HepG2 (cell line): ENCODE measurements around the gene STRA6. TPM values are rescaled to one million over a fixed set of nuclear protein-coding genes. Genes with fewer than 3 reads are reported as not detected.

ENCODE experiments used
- ATAC-seq: fragments of 200-7000 bp; cut with Tn5 transposase; 3 replicates; pipeline ENCODE4 v1.9.1; 2020; ENCODE audit warnings: mild to moderate bottlenecking, moderate library complexity
- BruUV-seq: library from RNA; stranded (reverse); fragments of 400-500 nt; replicated peaks from 2 replicates; lab custom pipeline; 2021; lab: Mats Ljungman, UMichigan
- CTCF ChIA-PET: fragments of 300-600 bp; formaldehyde crosslinking; extraction: SDS; loops from one replicate; lab custom pipeline; 2021; ENCODE audit warnings: low total read pairs, inconsistent platforms, low intra/inter-chr PET ratio; lab: Yijun Ruan, JAX
- POLR2A ChIA-PET: fragments of 350-600 bp; sonication (Branson Sonifier 250); formaldehyde crosslinking; loops from one replicate; lab custom pipeline; 2020; ENCODE audit warnings: antibody characterized with exemption, inconsistent platforms; lab: Yijun Ruan, JAX
- DNase-seq: peaks from one replicate; pipeline ENCODE4 v3.0.0-alpha.2; 2015; ENCODE audit warnings: low spot score
- FAIRE-seq: peaks from 3 replicates; lab custom pipeline; 2011; peaks lifted over from hg19 to GRCh38; lab: Jason Lieb, UNC
- H2AFZ ChIP-seq: one replicate; pipeline ENCODE4 v1.6.1; 2011; ENCODE audit warnings: low read length, inconsistent platforms
- H3K27ac ChIP-seq: fragments of 300-600 bp; 3 replicates; pipeline ENCODE4 v1.8.0; 2011; ENCODE audit warnings: mixed run types, mild to moderate bottlenecking, mixed read lengths, low read length, inconsistent platforms; ENCODE audit not compliant: insufficient read depth; ENCODE audit errors: extremely low read length
- H3K27me3 ChIP-seq, 2 experiments: fragments of 200-600 bp in 1 of 2; 2 replicates in 1 of 2; 3 replicates in 1 of 2; pipeline versions ENCODE4 v1.6.0 to v1.8.0; 2011; ENCODE audit warnings: low read length in 2 of 2, mild to moderate bottlenecking in 2 of 2, moderate library complexity in 2 of 2, inconsistent platforms in 1 of 2; ENCODE audit not compliant: insufficient read depth in 2 of 2, control insufficient read depth in 1 of 2
- H3K36me3 ChIP-seq, 2 experiments: fragments of 200-600 bp in 1 of 2; replicated peaks in 1 of 2; 2 replicates in 1 of 2; 3 replicates in 1 of 2; pipeline versions ENCODE4 v1.5.1 to v1.8.0; 2011; ENCODE audit warnings: low read length in 2 of 2, inconsistent platforms in 1 of 2; ENCODE audit not compliant: insufficient read depth in 2 of 2, control insufficient read depth in 1 of 2
- H3K4me1 ChIP-seq: 2 replicates; pipeline ENCODE4 v1.5.1; 2012; ENCODE audit warnings: low read length, inconsistent platforms; ENCODE audit not compliant: insufficient read depth
- H3K4me2 ChIP-seq: 2 replicates; pipeline ENCODE4 v1.6.0; 2011; ENCODE audit warnings: low read depth, low read length, inconsistent platforms
- H3K4me3 ChIP-seq, 3 experiments: fragments of 200-600 bp in 1 of 3; sonication (generic), shearing (Covaris generic) in 1 of 3; replicated peaks in 1 of 3; 2 replicates each; pipeline ENCODE4 v1.5.1; 2011 to 2016; ENCODE audit warnings: low read length in 3 of 3, inconsistent platforms in 2 of 3, low read depth in 2 of 3, mild to moderate bottlenecking in 2 of 3, control low read depth in 1 of 3, mixed read lengths in 1 of 3; ENCODE audit not compliant: insufficient read depth in 1 of 3
- H3K79me2 ChIP-seq: one replicate; pipeline ENCODE4 v1.6.1; 2011; ENCODE audit warnings: low read length, inconsistent platforms; ENCODE audit not compliant: insufficient read depth
- H3K9ac ChIP-seq: 2 replicates; pipeline ENCODE4 v1.6.0; 2011; ENCODE audit warnings: mild to moderate bottlenecking, low read depth, low read length, inconsistent platforms; ENCODE audit not compliant: insufficient read depth
- H3K9me3 ChIP-seq: 2 replicates; pipeline ENCODE4 v1.5.1; 2012; ENCODE audit warnings: mild to moderate bottlenecking, low read length
- H4K20me1 ChIP-seq: 2 replicates; pipeline ENCODE4 v1.6.0; 2011; ENCODE audit warnings: inconsistent platforms, mild to moderate bottlenecking, low read length, moderate library complexity; ENCODE audit not compliant: insufficient read depth
- ARNT2 ChIP-seq: sonication (generic); formaldehyde crosslinking; IDR thresholded peaks from 2 replicates; pipeline ENCODE4 v1.8.0; 2022; ENCODE audit warnings: mild to moderate bottlenecking, low read depth, missing genetic modification reagents, moderate library complexity
- ATF7-NPFF ChIP-seq: sonication (generic); formaldehyde crosslinking; IDR thresholded peaks from 2 replicates; pipeline ENCODE4 v1.8.1; 2023; ENCODE audit warnings: mild to moderate bottlenecking, low read depth, missing genetic modification reagents, moderate library complexity
- BHLHE40 ChIP-seq: IDR thresholded peaks from 2 replicates; pipeline ENCODE4 v1.6.1; 2011; ENCODE audit warnings: low read length, improper control_type of control experiment
- CEBPG ChIP-seq: IDR thresholded peaks from 2 replicates; pipeline ENCODE4 v1.6.1; 2016
- CHD2 ChIP-seq: IDR thresholded peaks from 2 replicates; pipeline ENCODE4 v1.6.1; 2011; ENCODE audit warnings: low read depth, low read length, improper control_type of control experiment
- FLYWCH1 ChIP-seq: sonication (generic); formaldehyde crosslinking; IDR thresholded peaks from 2 replicates; pipeline ENCODE4 v1.8.1; 2023; ENCODE audit warnings: mild to moderate bottlenecking, missing genetic modification reagents
- KDM6A ChIP-seq: IDR thresholded peaks from 2 replicates; pipeline ENCODE4 v1.6.1; 2016; ENCODE audit warnings: low read depth
- THYN1 ChIP-seq: sonication (generic); formaldehyde crosslinking; IDR thresholded peaks from 2 replicates; pipeline ENCODE4 v1.8.1; 2023; ENCODE audit warnings: low read depth, mild to moderate bottlenecking, moderate library complexity, missing genetic modification reagents, borderline replicate concordance
- ZNF263 ChIP-seq: sonication (generic); formaldehyde crosslinking; IDR thresholded peaks from 2 replicates; pipeline ENCODE4 v1.4.0; 2020; ENCODE audit warnings: missing genetic modification reagents
- ZNF468 ChIP-seq: sonication (generic); formaldehyde crosslinking; IDR thresholded peaks from 2 replicates; pipeline ENCODE4 v1.8.0; 2022; ENCODE audit warnings: mild to moderate bottlenecking, moderate library complexity, missing genetic modification reagents
- ZNF550 ChIP-seq: sonication (generic); formaldehyde crosslinking; IDR thresholded peaks from 2 replicates; pipeline ENCODE4 v1.4.0; 2020; ENCODE audit warnings: mild to moderate bottlenecking, missing genetic modification reagents, borderline replicate concordance
- ZNF660 ChIP-seq: sonication (generic); formaldehyde crosslinking; IDR thresholded peaks from 2 replicates; pipeline ENCODE4 v1.5.1; 2020; ENCODE audit warnings: mild to moderate bottlenecking, low read depth, missing genetic modification reagents, borderline replicate concordance
- WGBS: methylation state at CpG from one replicate; pipeline ENCODE4 v1.1.6; 2017; ENCODE audit warnings: low lambda C conversion rate; 5-methylcytosine and 5-hydroxymethylcytosine counted together
- in situ Hi-C: cut with HindIII; loops from 2 replicates; pipeline ENCODE4 v1.10.0; 2017; ENCODE audit warnings: low pct_unique_long_range_greater_than_20kb; ENCODE audit not compliant: extremely low pct_ligation_motif_present
- intact Hi-C: fragments of 100-400 bp; cut with micrococcal nuclease; formaldehyde crosslinking; loops from one replicate; pipeline ENCODE4 v1.10.0; 2022; ENCODE audit not compliant: unreplicated experiment
- polyA plus RNA-seq, 8 experiments: library from polyadenylated mRNA; depleted of rRNA in 3 of 8; stranded (reverse) in 7 of 8; unstranded in 1 of 8; fragments of >200 nt; fragmentation: Illumina TruSeq in 4 of 8; extraction: Trizol in 4 of 8; gene quantifications; 2 replicates each; pipeline versions ENCODE4 v1.2.1 to v1.2.3, GENCODE V29; 2011 to 2016; ENCODE audit warnings: low read depth in 4 of 8, missing spikeins in 1 of 8, mixed read lengths in 1 of 8; ENCODE audit not compliant: insufficient read depth in 1 of 8
- total RNA-seq, 5 experiments: library from RNA; depleted of rRNA; stranded (reverse); fragments of >200 nt; fragmentation: Illumina TruSeq; extraction: Trizol; gene quantifications; 2 replicates each; pipeline ENCODE4 v1.2.3, GENCODE V29; 2016; ENCODE audit warnings: low read depth in 1 of 5
- TF ChIP-seq, protein P1 (sequence below): sonication (generic); formaldehyde crosslinking; IDR thresholded peaks from 2 replicates; pipeline ENCODE4 v1.4.0; 2020; ENCODE audit warnings: missing genetic modification reagents
- TF ChIP-seq, protein P2 (sequence below): IDR thresholded peaks from 2 replicates; pipeline ENCODE4 v1.6.1; 2016; ENCODE audit warnings: mild to moderate bottlenecking, missing biosample characterization, missing genetic modification reagents
- TF ChIP-seq, protein P3 (sequence below): sonication (generic); formaldehyde crosslinking; IDR thresholded peaks from 2 replicates; pipeline ENCODE4 v1.4.0; 2020; ENCODE audit warnings: missing genetic modification reagents
- TF ChIP-seq, protein P4 (sequence below): sonication (generic); formaldehyde crosslinking; IDR thresholded peaks from 2 replicates; pipeline ENCODE4 v1.8.0; 2023; ENCODE audit warnings: mild to moderate bottlenecking, missing genetic modification reagents
- TF ChIP-seq, protein P5 (sequence below): sonication (generic); formaldehyde crosslinking; IDR thresholded peaks from 2 replicates; pipeline ENCODE4 v1.9.0; 2021; ENCODE audit warnings: missing genetic modification reagents, mild to moderate bottlenecking, borderline replicate concordance

Gene STRA6
- total and polyA plus RNA-seq, 2 of the 13 experiments (the other 11 are each of a cell fraction or from before 2014, with no cell fraction given): 1.6 to 2.1 TPM

DNA sequence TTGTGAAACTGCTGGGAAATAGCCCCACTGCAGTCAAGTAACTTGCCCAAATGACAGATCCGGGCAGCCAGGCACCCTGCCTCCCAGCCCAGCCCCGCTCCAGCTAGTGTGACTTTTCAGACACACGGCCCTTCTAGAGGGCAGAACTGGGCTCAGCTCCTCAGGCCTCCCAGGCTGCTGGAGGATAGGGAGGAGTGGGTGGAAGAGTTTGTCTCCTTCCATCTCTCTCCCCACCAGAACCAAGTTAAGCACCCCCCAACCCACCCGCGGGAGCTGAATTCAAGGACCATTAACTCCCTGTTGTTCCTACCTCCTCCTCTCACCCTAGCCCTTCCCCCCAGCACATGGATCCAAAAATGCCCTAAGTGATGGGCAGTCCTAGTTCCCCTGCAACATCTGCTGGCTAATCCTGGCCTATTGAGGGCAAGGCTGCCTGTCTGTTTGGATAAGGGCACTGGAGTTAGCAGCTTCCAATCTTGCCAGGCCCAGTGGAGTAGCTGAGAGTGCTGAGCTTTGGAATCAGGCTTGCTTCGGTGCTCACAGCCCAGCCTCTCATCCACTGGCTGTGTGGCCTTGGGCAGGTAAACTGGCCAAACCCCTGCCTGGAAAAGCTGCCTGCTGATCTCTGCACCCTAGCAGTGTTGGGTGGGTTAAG lies 36.6 kb upstream of the STRA6 start (continued):
- TF ChIP-seq, protein P1, sequence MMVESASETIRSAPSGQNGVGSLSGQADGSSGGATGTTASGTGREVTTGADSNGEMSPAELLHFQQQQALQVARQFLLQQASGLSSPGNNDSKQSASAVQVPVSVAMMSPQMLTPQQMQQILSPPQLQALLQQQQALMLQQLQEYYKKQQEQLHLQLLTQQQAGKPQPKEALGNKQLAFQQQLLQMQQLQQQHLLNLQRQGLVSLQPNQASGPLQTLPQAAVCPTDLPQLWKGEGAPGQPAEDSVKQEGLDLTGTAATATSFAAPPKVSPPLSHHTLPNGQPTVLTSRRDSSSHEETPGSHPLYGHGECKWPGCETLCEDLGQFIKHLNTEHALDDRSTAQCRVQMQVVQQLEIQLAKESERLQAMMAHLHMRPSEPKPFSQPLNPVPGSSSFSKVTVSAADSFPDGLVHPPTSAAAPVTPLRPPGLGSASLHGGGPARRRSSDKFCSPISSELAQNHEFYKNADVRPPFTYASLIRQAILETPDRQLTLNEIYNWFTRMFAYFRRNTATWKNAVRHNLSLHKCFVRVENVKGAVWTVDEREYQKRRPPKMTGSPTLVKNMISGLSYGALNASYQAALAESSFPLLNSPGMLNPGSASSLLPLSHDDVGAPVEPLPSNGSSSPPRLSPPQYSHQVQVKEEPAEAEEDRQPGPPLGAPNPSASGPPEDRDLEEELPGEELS: no peak
- TF ChIP-seq CEBPG (CRISPR knock-in tag): no peak
- TF ChIP-seq, protein P2, sequence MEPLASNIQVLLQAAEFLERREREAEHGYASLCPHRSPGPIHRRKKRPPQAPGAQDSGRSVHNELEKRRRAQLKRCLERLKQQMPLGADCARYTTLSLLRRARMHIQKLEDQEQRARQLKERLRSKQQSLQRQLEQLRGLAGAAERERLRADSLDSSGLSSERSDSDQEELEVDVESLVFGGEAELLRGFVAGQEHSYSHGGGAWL (CRISPR knock-in tag): no peak
- no peak for TF ChIP-seq ARNT2 (CRISPR knock-in tag)
- TF ChIP-seq FLYWCH1 (CRISPR knock-in tag): no peak
- no peak for TF ChIP-seq CHD2
- TF ChIP-seq ZNF468 (CRISPR knock-in tag): no peak
- no peak for TF ChIP-seq THYN1 (CRISPR knock-in tag)
- TF ChIP-seq, protein P3, sequence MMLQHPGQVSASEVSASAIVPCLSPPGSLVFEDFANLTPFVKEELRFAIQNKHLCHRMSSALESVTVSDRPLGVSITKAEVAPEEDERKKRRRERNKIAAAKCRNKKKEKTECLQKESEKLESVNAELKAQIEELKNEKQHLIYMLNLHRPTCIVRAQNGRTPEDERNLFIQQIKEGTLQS: no peak
- TF ChIP-seq ZNF263 (CRISPR knock-in tag): no peak

DNA sequence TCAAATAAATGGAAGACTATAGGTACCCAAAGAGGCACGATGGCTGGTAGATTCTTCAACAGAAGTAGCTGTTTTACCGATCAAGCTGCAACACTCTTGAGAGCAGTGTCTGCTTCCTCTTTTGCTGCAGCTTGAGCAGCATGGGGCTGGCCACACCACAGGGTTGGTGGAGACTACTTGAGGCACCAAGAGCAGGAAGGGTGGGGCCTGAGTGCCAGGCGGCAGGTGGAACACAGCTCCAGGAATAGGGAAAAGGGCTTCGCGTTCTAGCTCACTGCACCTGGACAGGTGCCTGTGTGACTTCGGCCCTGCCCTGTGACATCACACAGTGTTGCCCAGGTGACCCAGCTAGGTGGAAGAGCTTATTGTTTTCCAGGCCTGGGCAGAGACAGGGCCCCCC lies 33.4 kb upstream of the STRA6 start, which contains the start of gene CCDC33:
Gene CCDC33, plus strand, starts transcription at position 365 of the 400 bp plus-strand sequence. CDS start 394 bp downstream, outside the sequence.
- DNase-seq (no peak), FAIRE-seq (no peak), ATAC-seq (no peak)
- POLR2A ChIA-PET: no interaction called here
- BruUV-seq: no TSS peak
- H3K4me3 ChIP-seq: no peak within 1 kb of the TSS
- H3K36me3 ChIP-seq: no peaks in the 10 kb centered on the region
- intact Hi-C loops: no loop called here
- no peak within 1 kb of the TSS for H3K9ac ChIP-seq
- H3K27me3 ChIP-seq: peaks cover 2 to 18% of the 10 kb centered on the region in 2 experiments; a peak in 4 of 5 replicates
- peaks cover 7% of the 10 kb centered on the region; the same call in 1 of the 2 replicates for H3K4me1 ChIP-seq
- WGBS: 46% methylated on average over 5 of the region's 6 CpGs
- CTCF ChIA-PET: no interaction called here
- no peaks in the 10 kb centered on the region for H3K9me3 ChIP-seq
- in situ Hi-C loops: no loop called here
- no peaks in the 10 kb centered on the region for H4K20me1 ChIP-seq
- no peak within 1 kb of the TSS for H2AFZ ChIP-seq
- no peaks in the 10 kb centered on the region for H3K79me2 ChIP-seq
- H3K4me2 ChIP-seq: no peak within 1 kb of the TSS
- no peak within 1 kb of the TSS for H3K27ac ChIP-seq
- TF ChIP-seq ZNF660 (CRISPR knock-in tag) (no peak), ATF7-NPFF (no peak), KDM6A (CRISPR knock-in tag) (no peak), ZNF550 (CRISPR knock-in tag) (no peak), BHLHE40 (no peak)
- TF ChIP-seq, protein P4, sequence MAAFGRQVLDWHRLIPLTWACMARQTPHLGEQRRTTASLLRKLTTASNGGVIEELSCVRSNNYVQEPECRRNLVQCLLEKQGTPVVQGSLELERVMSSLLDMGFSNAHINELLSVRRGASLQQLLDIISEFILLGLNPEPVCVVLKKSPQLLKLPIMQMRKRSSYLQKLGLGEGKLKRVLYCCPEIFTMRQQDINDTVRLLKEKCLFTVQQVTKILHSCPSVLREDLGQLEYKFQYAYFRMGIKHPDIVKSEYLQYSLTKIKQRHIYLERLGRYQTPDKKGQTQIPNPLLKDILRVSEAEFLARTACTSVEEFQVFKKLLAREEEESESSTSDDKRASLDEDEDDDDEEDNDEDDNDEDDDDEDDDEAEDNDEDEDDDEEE (CRISPR knock-in tag): no peak
- TF ChIP-seq, protein P5, sequence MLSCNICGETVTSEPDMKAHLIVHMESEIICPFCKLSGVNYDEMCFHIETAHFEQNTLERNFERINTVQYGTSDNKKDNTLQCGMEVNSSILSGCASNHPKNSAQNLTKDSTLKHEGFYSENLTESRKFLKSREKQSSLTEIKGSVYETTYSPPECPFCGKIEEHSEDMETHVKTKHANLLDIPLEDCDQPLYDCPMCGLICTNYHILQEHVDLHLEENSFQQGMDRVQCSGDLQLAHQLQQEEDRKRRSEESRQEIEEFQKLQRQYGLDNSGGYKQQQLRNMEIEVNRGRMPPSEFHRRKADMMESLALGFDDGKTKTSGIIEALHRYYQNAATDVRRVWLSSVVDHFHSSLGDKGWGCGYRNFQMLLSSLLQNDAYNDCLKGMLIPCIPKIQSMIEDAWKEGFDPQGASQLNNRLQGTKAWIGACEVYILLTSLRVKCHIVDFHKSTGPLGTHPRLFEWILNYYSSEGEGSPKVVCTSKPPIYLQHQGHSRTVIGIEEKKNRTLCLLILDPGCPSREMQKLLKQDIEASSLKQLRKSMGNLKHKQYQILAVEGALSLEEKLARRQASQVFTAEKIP (CRISPR knock-in tag): no peak
